Esophagus muscularis mucosa (tissue), 4 donors: ENCODE results near the gene PRKAR1B. TPM values are rescaled to one million over a fixed set of nuclear protein-coding genes. Genes with fewer than 3 reads are reported as not detected.

Experiments used
- DNase-seq: peaks from one replicate; pipeline ENCODE4 v3.0.0-alpha.2; 2017; ENCODE audit errors: extremely low spot score
- H3K27ac ChIP-seq, 4 donors: fragments of 200-600 bp; sonication (generic); replicated peaks in 1 of 4; 1 replicate in 3 of 4; 2 replicates in 1 of 4; pipeline ENCODE4 v1.5.1; 2016 to 2019; ENCODE audit warnings: mild to moderate bottlenecking in 1 of 4
- H3K27me3 ChIP-seq, 4 donors: fragments of 200-600 bp; sonication (generic); one replicate each; pipeline versions ENCODE4 v1.5.1 to v1.6.0; 2016 to 2019
- H3K36me3 ChIP-seq, 4 donors: fragments of 200-600 bp; sonication (generic); one replicate each; pipeline ENCODE4 v1.5.1; 2016 to 2019
- H3K4me1 ChIP-seq, 4 donors: fragments of 200-600 bp; sonication (generic); one replicate each; pipeline ENCODE4 v1.5.1; 2016 to 2019
- H3K4me3 ChIP-seq, 4 donors: fragments of 200-600 bp; sonication (generic); 1 replicate in 2 of 4; 2 replicates in 2 of 4; pipeline ENCODE4 v1.5.1; 2016 to 2019; ENCODE audit warnings: mild to moderate bottlenecking in 4 of 4, moderate library complexity in 1 of 4
- H3K9me3 ChIP-seq, 4 donors: fragments of 200-600 bp; sonication (generic); 1 replicate in 3 of 4; 2 replicates in 1 of 4; pipeline ENCODE4 v1.5.1; 2016 to 2019
- CTCF ChIP-seq, 3 experiments: fragments of 200-600 bp in 2 of 3; fragments of 450-650 bp in 1 of 3; sonication (generic) in 2 of 3; IDR thresholded peaks; one replicate each; pipeline ENCODE4 v1.5.1; 2017 to 2019; ENCODE audit warnings: antibody characterized with exemption in 3 of 3, mild to moderate bottlenecking in 2 of 3, moderate library complexity in 1 of 3
- EP300 ChIP-seq: sonication (generic); formaldehyde crosslinking; IDR thresholded peaks from one replicate; pipeline ENCODE4 v1.6.1; 2017; ENCODE audit warnings: antibody characterized with exemption
- POLR2A ChIP-seq: fragments of 450-650 bp; IDR thresholded peaks from one replicate; pipeline ENCODE4 v1.6.1; 2017; ENCODE audit warnings: antibody characterized with exemption, moderate library complexity, mild to moderate bottlenecking, low read depth
- POLR2AphosphoS5 ChIP-seq, 2 donors: sonication (generic); formaldehyde crosslinking; IDR thresholded peaks; one replicate each; pipeline ENCODE4 v1.6.1; 2017; ENCODE audit warnings: antibody characterized with exemption in 2 of 2
- WGBS: methylation state at CpG from one replicate; pipeline ENCODE4 v1.1.5; 2018; 5-methylcytosine and 5-hydroxymethylcytosine counted together
- intact Hi-C: fragments of 100-400 bp; cut with DNase I; formaldehyde crosslinking; loops from one replicate; pipeline ENCODE4 v1.15.1; 2023
- total RNA-seq, 4 donors: library from RNA; depleted of rRNA; stranded (reverse); fragments of >200 nt; gene quantifications; one replicate each; pipeline versions ENCODE4 v1.1.0 to v1.2.1, GENCODE V29; 2016

Gene PRKAR1B
- total RNA-seq, 4 donors from 2014 or later = 15.4 to 46.9 (median 31.4) TPM

DNA sequence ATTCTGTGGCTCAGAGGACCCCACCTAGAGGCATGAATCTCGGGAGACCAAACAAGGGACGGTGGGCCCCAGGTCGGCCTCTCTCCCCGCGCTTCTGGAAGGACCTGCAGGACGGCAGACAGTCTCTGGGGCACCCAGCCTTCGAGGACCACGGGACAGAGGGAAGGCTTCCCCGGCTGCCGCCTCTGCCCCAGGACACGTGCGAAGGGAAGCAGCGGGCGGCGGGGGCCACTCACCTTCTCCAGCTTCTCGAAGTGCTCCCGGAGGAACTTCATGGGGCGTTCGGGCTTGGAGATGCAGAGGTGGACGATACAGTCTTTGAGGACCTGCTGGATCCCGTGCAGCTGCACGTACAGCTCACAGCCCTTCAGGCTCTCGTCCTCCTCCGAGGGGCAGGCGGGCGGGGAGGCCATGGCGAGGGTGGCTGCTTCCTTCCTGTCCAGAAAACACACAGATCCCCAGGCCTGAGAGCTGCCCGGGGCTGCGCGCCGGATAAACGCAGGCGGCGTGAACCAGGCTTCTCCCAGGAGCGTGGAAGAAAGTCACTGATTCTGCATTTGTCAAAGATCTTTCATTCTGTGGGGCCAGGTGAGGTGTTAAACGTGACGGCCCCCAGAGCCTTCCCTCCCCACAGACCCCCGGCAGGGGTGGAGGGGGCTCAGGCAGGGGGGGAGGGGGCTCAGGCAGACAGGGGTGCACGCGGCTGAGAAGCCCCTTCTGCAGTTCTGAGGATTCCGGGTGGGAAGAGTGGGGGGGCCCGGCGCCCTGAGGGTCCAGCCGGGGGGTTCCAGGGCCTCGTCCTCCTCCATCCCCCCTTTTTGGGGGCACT is 15.8 kb downstream of the PRKAR1B start:
- Histone ChIP-seq H3K27ac (peak overlapping the region; percentile 50 to 72 (median 68)), H3K9me3 (no peaks in the 10 kb centered on the region), H3K4me1 (peaks cover 0 to 25% (median 19%) of the 10 kb centered on the region in 4 donors), H3K27me3 (no peaks in the 10 kb centered on the region), H3K36me3 (no peaks in the 10 kb centered on the region), H3K4me3 (peak overlapping the region; percentile 80 to 87 (median 82))
- intact Hi-C loops = no loop called here
- WGBS = 41% methylated on average over 38 of the region's 45 CpGs
- no peak for TF ChIP-seq POLR2AphosphoS5 (IDR thresholded peaks at IDR 0.05)
- TF ChIP-seq EP300 = no peak
- no peak for TF ChIP-seq CTCF (IDR thresholded peaks at IDR 0.05)
- TF ChIP-seq POLR2A = no peak
- DNase-seq = no peak

DNA sequence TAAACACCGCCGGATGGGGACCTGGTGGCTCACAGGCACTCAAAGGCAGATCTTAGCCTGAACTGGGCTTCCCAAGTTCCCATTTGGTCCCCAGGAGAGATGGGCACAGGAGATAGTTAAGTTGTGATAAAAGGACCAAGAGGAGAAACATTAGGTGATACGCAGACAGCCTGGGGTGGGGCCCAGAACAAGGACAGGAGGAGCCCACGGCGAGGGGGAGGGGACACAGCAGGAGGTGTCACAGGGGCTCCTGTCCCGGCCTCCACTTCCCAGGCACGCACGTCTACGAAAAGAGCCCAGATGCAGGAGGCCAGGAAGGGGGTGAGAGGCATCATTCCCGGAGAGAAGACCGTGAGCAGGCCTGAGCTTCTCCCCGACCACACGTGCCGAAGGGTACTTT is 16.9 kb downstream of the PRKAR1B start:
- 92% methylated on average over 14 of the region's 14 CpGs for WGBS
- no peak for TF ChIP-seq POLR2AphosphoS5 (IDR thresholded peaks at IDR 0.05)
- TF ChIP-seq POLR2A = no peak
- no peak for TF ChIP-seq EP300
- no peak for TF ChIP-seq CTCF (IDR thresholded peaks at IDR 0.05)
- Histone ChIP-seq H3K9me3 (no peaks in the 10 kb centered on the region), H3K27ac (no peak overlapping the region), H3K4me1 (peaks cover 0 to 30% (median 27%) of the 10 kb centered on the region in 4 donors), H3K36me3 (no peaks in the 10 kb centered on the region), H3K4me3 (no peak overlapping the region), H3K27me3 (no peaks in the 10 kb centered on the region)
- intact Hi-C loops = no loop called here
- no peak for DNase-seq

GRCh38 chr7:707296-708000 is 19.6 kb downstream of the PRKAR1B start:
- WGBS = 92% methylated on average over 16 of the region's 17 CpGs

GRCh38 chr7:706721-707120 is 20.4 kb downstream of the PRKAR1B start:
- Histone ChIP-seq H3K4me3 (no peak overlapping the region), H3K4me1 (peaks cover 0 to 23% (median 18%) of the 10 kb centered on the region in 4 donors), H3K27ac (no peak overlapping the region), H3K9me3 (no peaks in the 10 kb centered on the region), H3K36me3 (no peaks in the 10 kb centered on the region), H3K27me3 (no peaks in the 10 kb centered on the region)
- WGBS = 88% methylated on average over 7 of the region's 7 CpGs
- intact Hi-C loops = no loop called here
- DNase-seq = no peak
- TF ChIP-seq CTCF (IDR thresholded peaks at IDR 0.05) (no peak), POLR2AphosphoS5 (IDR thresholded peaks at IDR 0.05) (no peak), EP300 (no peak), POLR2A (no peak)

More at GRCh38 chr7:707296-708000, 19.6 kb downstream of the PRKAR1B start:
- no peak for DNase-seq
- Histone ChIP-seq H3K27me3 (no peaks in the 10 kb centered on the region), H3K27ac (no peak overlapping the region), H3K9me3 (no peaks in the 10 kb centered on the region), H3K36me3 (no peaks in the 10 kb centered on the region), H3K4me1 (peaks cover 0 to 27% (median 24%) of the 10 kb centered on the region in 4 donors), H3K4me3 (no peak overlapping the region)
- TF ChIP-seq POLR2A (no peak), CTCF (IDR thresholded peaks at IDR 0.05) (no peak), POLR2AphosphoS5 (IDR thresholded peaks at IDR 0.05) (no peak), EP300 (no peak)
- intact Hi-C loops = no loop called here
